Neuron (in vitro differentiated cells): ENCODE results near the gene RFC2.

ENCODE experiments used
- H2AFZ ChIP-seq: one replicate; pipeline ENCODE4 v1.6.1; 2013; ENCODE audit warnings: low read depth, mild to moderate bottlenecking, inconsistent platforms, low read length, moderate library complexity
- H3K27me3 ChIP-seq: one replicate; pipeline ENCODE4 v1.6.1; 2013; ENCODE audit warnings: low read length; ENCODE audit not compliant: insufficient read depth
- H3K36me3 ChIP-seq: one replicate; pipeline ENCODE4 v1.6.1; 2013; ENCODE audit warnings: low read length; ENCODE audit not compliant: insufficient read depth
- H3K4me1 ChIP-seq: one replicate; pipeline ENCODE4 v1.6.1; 2013; ENCODE audit warnings: low read length; ENCODE audit not compliant: insufficient read depth
- H3K4me3 ChIP-seq: 2 replicates; pipeline ENCODE4 v1.5.1; 2013; ENCODE audit warnings: mild to moderate bottlenecking, low read length, moderate library complexity
- H3K9me3 ChIP-seq: one replicate; pipeline ENCODE4 v1.6.1; 2013; ENCODE audit warnings: low read length

The RFC2 gene

GRCh38 chr7:74182453-74183090 is 71.6 kb downstream of the RFC2 start:
- H3K27me3 ChIP-seq: no peaks in the 10 kb centered on the region
- no peak overlapping the region for H2AFZ ChIP-seq
- H3K4me3 ChIP-seq: no peak overlapping the region
- H3K36me3 ChIP-seq: peaks cover 45% of the 10 kb centered on the region
- H3K9me3 ChIP-seq: no peaks in the 10 kb centered on the region
- peaks cover 4% of the 10 kb centered on the region for H3K4me1 ChIP-seq

- Histone ChIP-seq H3K4me1 (peaks cover 5% of the 10 kb centered on the region), H3K9me3 (no peaks in the 10 kb centered on the region), H3K36me3 (peaks cover 41% of the 10 kb centered on the region), H3K4me3 (no peak overlapping the region), H3K27me3 (no peaks in the 10 kb centered on the region), H2AFZ (no peak overlapping the region)
These were observed 72.4 kb downstream of the RFC2 start for GRCh38 chr7:74181821-74182220.
